Esophagus muscularis mucosa (tissue), 4 donors: ENCODE results near the gene SETBP1. TPM values are rescaled to one million over a fixed set of nuclear protein-coding genes. Genes with fewer than 3 reads are reported as not detected.

Experiments
- DNase-seq: peaks from one replicate; pipeline ENCODE4 v3.0.0-alpha.2; 2017; ENCODE audit errors: extremely low spot score
- H3K27ac ChIP-seq, 4 donors: fragments of 200-600 bp; sonication (generic); replicated peaks in 1 of 4; 1 replicate in 3 of 4; 2 replicates in 1 of 4; pipeline ENCODE4 v1.5.1; 2016 to 2019; ENCODE audit warnings: mild to moderate bottlenecking in 1 of 4
- H3K27me3 ChIP-seq, 4 donors: fragments of 200-600 bp; sonication (generic); one replicate each; pipeline versions ENCODE4 v1.5.1 to v1.6.0; 2016 to 2019
- H3K36me3 ChIP-seq, 4 donors: fragments of 200-600 bp; sonication (generic); one replicate each; pipeline ENCODE4 v1.5.1; 2016 to 2019
- H3K4me1 ChIP-seq, 4 donors: fragments of 200-600 bp; sonication (generic); one replicate each; pipeline ENCODE4 v1.5.1; 2016 to 2019
- H3K4me3 ChIP-seq, 4 donors: fragments of 200-600 bp; sonication (generic); 1 replicate in 2 of 4; 2 replicates in 2 of 4; pipeline ENCODE4 v1.5.1; 2016 to 2019; ENCODE audit warnings: mild to moderate bottlenecking in 4 of 4, moderate library complexity in 1 of 4
- H3K9me3 ChIP-seq, 4 donors: fragments of 200-600 bp; sonication (generic); 1 replicate in 3 of 4; 2 replicates in 1 of 4; pipeline ENCODE4 v1.5.1; 2016 to 2019
- EP300 ChIP-seq: sonication (generic); formaldehyde crosslinking; IDR thresholded peaks from one replicate; pipeline ENCODE4 v1.6.1; 2017; ENCODE audit warnings: antibody characterized with exemption
- POLR2A ChIP-seq: fragments of 450-650 bp; IDR thresholded peaks from one replicate; pipeline ENCODE4 v1.6.1; 2017; ENCODE audit warnings: antibody characterized with exemption, moderate library complexity, mild to moderate bottlenecking, low read depth
- POLR2AphosphoS5 ChIP-seq, 2 donors: sonication (generic); formaldehyde crosslinking; IDR thresholded peaks; one replicate each; pipeline ENCODE4 v1.6.1; 2017; ENCODE audit warnings: antibody characterized with exemption in 2 of 2
- WGBS: methylation state at CpG from one replicate; pipeline ENCODE4 v1.1.5; 2018; 5-methylcytosine and 5-hydroxymethylcytosine counted together
- intact Hi-C: fragments of 100-400 bp; cut with DNase I; formaldehyde crosslinking; loops from one replicate; pipeline ENCODE4 v1.15.1; 2023
- total RNA-seq, 4 donors: library from RNA; depleted of rRNA; stranded (reverse); fragments of >200 nt; gene quantifications; one replicate each; pipeline versions ENCODE4 v1.1.0 to v1.2.1, GENCODE V29; 2016
- TF ChIP-seq, protein P1 (sequence below), 3 experiments: fragments of 200-600 bp in 2 of 3; fragments of 450-650 bp in 1 of 3; sonication (generic) in 2 of 3; IDR thresholded peaks; one replicate each; pipeline ENCODE4 v1.5.1; 2017 to 2019; ENCODE audit warnings: antibody characterized with exemption in 3 of 3, mild to moderate bottlenecking in 2 of 3, moderate library complexity in 1 of 3

SETBP1 gene
- total RNA-seq, 4 donors from 2014 or later, result 40.9 to 86.5 (median 65.1) TPM

DNA sequence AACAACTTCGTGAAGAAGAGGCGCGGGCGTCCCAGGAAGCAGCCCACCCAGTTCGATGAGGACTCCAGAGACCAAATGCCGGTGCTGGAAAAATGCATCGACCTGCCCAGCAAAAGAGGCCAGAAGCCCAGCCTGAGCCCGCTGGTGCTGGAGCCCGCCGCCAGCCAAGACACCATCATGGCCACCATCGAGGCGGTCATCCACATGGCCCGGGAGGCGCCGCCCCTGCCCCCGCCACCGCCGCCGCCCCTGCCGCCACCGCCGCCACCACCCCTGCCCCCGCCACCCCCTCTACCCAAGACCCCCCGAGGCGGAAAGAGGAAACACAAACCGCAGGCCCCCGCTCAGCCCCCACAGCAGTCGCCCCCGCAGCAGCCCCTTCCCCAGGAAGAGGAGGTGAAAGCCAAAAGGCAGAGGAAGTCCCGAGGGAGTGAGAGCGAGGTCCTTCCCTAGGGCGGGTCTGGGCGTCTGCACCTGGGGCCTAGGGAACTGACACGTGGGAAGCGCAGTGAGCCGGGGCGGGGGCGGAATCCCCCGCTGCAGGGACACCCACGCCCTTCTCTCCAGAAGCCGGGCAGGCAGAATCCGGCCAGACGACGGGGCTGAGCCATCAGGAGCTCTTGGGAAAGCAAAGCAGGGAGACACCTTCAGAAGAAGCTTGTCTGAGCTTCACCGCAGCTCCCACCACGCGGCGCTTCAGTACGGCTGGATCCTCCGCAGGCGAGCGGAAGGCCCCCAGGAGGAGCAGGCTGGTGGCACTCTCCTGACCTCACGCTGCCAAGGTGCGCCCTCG lies 382.8 kb downstream of the SETBP1 start:
- intact Hi-C loops, result no loop called here
- H3K4me3 ChIP-seq, result no peak overlapping the region
- DNase-seq, result no peak
- H3K4me1 ChIP-seq, result peaks cover 4 to 19% (median 11%) of the 10 kb centered on the region in 4 donors
- H3K36me3 ChIP-seq, result peaks cover 0 to 20% (median 8%) of the 10 kb centered on the region in 4 donors
- 94% methylated on average over 27 of the region's 55 CpGs for WGBS
- H3K9me3 ChIP-seq, result no peaks in the 10 kb centered on the region
- H3K27me3 ChIP-seq, result no peaks in the 10 kb centered on the region
- no peak overlapping the region for H3K27ac ChIP-seq
- TF ChIP-seq EP300 (no peak), POLR2AphosphoS5 (IDR thresholded peaks at IDR 0.05) (no peak), POLR2A (no peak)
- TF ChIP-seq, protein P1, sequence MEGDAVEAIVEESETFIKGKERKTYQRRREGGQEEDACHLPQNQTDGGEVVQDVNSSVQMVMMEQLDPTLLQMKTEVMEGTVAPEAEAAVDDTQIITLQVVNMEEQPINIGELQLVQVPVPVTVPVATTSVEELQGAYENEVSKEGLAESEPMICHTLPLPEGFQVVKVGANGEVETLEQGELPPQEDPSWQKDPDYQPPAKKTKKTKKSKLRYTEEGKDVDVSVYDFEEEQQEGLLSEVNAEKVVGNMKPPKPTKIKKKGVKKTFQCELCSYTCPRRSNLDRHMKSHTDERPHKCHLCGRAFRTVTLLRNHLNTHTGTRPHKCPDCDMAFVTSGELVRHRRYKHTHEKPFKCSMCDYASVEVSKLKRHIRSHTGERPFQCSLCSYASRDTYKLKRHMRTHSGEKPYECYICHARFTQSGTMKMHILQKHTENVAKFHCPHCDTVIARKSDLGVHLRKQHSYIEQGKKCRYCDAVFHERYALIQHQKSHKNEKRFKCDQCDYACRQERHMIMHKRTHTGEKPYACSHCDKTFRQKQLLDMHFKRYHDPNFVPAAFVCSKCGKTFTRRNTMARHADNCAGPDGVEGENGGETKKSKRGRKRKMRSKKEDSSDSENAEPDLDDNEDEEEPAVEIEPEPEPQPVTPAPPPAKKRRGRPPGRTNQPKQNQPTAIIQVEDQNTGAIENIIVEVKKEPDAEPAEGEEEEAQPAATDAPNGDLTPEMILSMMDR (IDR thresholded peaks at IDR 0.05), result no peak

DNA sequence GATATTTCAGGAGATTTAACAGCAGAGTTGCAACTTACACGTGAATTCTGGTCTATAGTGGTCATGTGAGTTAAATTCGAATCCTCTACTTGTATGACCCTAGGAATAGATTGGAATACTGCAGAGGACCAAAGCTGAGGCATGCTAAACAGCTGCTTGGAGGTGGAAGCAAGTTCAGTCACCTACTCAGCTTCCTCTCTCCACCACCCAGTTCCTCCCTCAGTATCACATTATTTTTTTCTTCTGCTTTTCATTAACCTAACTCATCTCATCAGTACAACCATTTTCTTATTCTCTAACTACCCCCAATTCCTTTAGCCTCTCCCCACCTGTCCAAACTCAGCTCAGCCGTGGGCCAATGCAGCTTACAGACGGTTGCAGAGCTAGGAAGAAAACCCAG lies 385.5 kb downstream of the SETBP1 start:
- Histone ChIP-seq H3K36me3 (peaks cover 0 to 20% (median 8%) of the 10 kb centered on the region in 4 donors), H3K27ac (no peak overlapping the region), H3K4me1 (peaks cover 4 to 30% (median 11%) of the 10 kb centered on the region in 4 donors), H3K4me3 (no peak overlapping the region), H3K27me3 (no peaks in the 10 kb centered on the region), H3K9me3 (no peaks in the 10 kb centered on the region)
- no peak for DNase-seq
- 89% methylated on average over 4 of the region's 4 CpGs for WGBS
- intact Hi-C loops, result no loop called here
- TF ChIP-seq, protein P1 (IDR thresholded peaks at IDR 0.05), result no peak
- TF ChIP-seq POLR2A (no peak), EP300 (no peak), POLR2AphosphoS5 (IDR thresholded peaks at IDR 0.05) (no peak)

DNA sequence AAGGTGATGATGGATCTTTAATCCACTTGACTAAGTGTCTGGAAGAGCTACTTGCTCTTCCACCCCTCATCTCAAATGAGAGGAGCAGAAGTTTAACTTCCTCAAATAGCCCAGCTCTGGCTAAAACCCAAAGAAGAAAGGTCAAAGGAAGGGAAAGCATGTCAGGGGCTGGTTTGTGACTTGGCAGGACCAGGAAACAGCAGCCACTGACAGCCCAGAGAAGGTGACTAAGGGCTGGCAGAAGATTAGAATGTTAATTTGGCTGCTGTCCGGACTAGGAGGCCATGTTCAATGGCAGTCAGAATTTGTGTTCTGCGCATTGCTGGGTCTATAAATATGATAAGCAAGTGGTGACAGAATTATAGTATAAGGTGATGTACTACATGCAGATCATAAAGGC lies 386.2 kb downstream of the SETBP1 start:
- no peak overlapping the region for H3K27ac ChIP-seq
- WGBS, result 61% methylated on average over 2 of the region's 2 CpGs
- H3K4me1 ChIP-seq, result peaks cover 4 to 30% (median 11%) of the 10 kb centered on the region in 4 donors
- no peak overlapping the region for H3K4me3 ChIP-seq
- no peaks in the 10 kb centered on the region for H3K9me3 ChIP-seq
- no peak for DNase-seq
- no peaks in the 10 kb centered on the region for H3K27me3 ChIP-seq
- intact Hi-C loops, result no loop called here
- TF ChIP-seq, protein P1 (IDR thresholded peaks at IDR 0.05), result no peak
- TF ChIP-seq POLR2A (no peak), EP300 (no peak), POLR2AphosphoS5 (IDR thresholded peaks at IDR 0.05) (no peak)
- H3K36me3 ChIP-seq, result peaks cover 0 to 20% (median 8%) of the 10 kb centered on the region in 4 donors

GRCh38 chr18:45068400-45069094 lies 387.9 kb downstream of the SETBP1 start:
- 90% methylated on average over 2 of the region's 2 CpGs for WGBS
- Histone ChIP-seq H3K36me3 (peaks cover 0 to 11% (median 4%) of the 10 kb centered on the region in 4 donors), H3K4me3 (no peak overlapping the region), H3K4me1 (peaks cover 4 to 30% (median 11%) of the 10 kb centered on the region in 4 donors), H3K27ac (no peak overlapping the region), H3K9me3 (no peaks in the 10 kb centered on the region), H3K27me3 (no peaks in the 10 kb centered on the region)
- intact Hi-C loops, result no loop called here
- DNase-seq, result no peak
- TF ChIP-seq EP300 (no peak), POLR2AphosphoS5 (IDR thresholded peaks at IDR 0.05) (no peak), POLR2A (no peak)
- TF ChIP-seq, protein P1 (IDR thresholded peaks at IDR 0.05), result no peak
